ENCODE results near the gene ANAPC5. TPM values are rescaled to one million over a fixed set of nuclear protein-coding genes. Genes with fewer than 3 reads are reported as not detected.

The ANAPC5 gene
- total RNA-seq, 2 donors from 2014 or later, result 70.6 to 86.2 TPM

DNA sequence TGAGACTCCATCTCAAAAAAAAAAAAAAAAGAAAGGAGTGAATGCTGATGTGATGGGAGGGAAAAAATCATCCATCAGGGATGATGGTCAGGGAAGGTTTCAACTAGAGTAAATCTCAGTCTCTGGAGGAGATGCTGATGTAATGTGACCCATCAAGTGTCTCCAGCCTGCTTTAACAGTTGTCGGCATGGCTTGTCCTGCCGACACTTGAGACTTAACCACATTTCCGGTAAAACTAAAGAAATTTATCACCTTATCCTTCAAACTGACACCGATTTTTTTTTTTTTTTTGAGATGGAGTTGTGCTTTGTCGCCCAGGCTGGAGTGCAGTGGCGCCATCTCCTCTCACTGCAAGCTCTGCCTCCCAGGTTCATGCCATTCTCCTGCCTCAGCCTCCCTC is 21.5 kb upstream of the ANAPC5 start:
- no peak overlapping the region for H3K9ac ChIP-seq (ENCODE audit: low read depth in 2 of 2, low read length in 2 of 2)
- H3K27me3 ChIP-seq, result no peaks in the 10 kb centered on the region
- TF ChIP-seq, protein P1, sequence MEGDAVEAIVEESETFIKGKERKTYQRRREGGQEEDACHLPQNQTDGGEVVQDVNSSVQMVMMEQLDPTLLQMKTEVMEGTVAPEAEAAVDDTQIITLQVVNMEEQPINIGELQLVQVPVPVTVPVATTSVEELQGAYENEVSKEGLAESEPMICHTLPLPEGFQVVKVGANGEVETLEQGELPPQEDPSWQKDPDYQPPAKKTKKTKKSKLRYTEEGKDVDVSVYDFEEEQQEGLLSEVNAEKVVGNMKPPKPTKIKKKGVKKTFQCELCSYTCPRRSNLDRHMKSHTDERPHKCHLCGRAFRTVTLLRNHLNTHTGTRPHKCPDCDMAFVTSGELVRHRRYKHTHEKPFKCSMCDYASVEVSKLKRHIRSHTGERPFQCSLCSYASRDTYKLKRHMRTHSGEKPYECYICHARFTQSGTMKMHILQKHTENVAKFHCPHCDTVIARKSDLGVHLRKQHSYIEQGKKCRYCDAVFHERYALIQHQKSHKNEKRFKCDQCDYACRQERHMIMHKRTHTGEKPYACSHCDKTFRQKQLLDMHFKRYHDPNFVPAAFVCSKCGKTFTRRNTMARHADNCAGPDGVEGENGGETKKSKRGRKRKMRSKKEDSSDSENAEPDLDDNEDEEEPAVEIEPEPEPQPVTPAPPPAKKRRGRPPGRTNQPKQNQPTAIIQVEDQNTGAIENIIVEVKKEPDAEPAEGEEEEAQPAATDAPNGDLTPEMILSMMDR (IDR thresholded peaks at IDR 0.05), result no peak
- H3K4me1 ChIP-seq, result no peaks in the 10 kb centered on the region
- H3K27ac ChIP-seq, result no peak overlapping the region
- no peak for DNase-seq
- no peaks in the 10 kb centered on the region for H3K9me3 ChIP-seq
- no peak overlapping the region for H3K4me3 ChIP-seq
- H3K36me3 ChIP-seq, result no peaks in the 10 kb centered on the region
- intact Hi-C loops (cut with DNase I), result no loop called here

DNA sequence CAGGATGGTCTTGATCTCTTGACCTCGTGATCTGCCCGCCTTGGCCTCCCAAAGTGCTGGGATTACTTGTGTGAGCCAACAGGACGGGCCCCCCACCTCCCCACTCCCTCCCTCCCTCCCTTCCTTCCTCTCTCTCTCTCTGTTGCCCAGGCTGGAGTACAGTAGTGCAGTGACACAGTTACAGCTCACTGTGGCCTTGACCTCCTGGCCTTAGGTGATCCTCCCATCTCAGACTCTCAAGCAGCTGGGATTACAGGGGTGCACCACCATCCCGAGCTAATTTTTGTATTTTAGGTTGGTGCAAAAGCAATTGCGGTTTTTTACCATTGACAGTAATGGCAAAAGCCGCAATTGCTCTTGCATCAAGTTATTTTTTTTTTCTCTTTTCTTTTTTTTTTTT is 19.2 kb upstream of the ANAPC5 start:
- TF ChIP-seq, protein P1 (IDR thresholded peaks at IDR 0.05), result no peak
- no peak overlapping the region for H3K4me3 ChIP-seq
- intact Hi-C loops (cut with DNase I), result no loop called here
- H3K9me3 ChIP-seq, result no peaks in the 10 kb centered on the region
- H3K27me3 ChIP-seq, result no peaks in the 10 kb centered on the region
- DNase-seq, result no peak
- H3K36me3 ChIP-seq, result no peaks in the 10 kb centered on the region
- H3K9ac ChIP-seq (ENCODE audit: low read depth in 2 of 2, low read length in 2 of 2), result no peak overlapping the region
- H3K27ac ChIP-seq, result no peak overlapping the region
- H3K4me1 ChIP-seq, result no peaks in the 10 kb centered on the region

DNA sequence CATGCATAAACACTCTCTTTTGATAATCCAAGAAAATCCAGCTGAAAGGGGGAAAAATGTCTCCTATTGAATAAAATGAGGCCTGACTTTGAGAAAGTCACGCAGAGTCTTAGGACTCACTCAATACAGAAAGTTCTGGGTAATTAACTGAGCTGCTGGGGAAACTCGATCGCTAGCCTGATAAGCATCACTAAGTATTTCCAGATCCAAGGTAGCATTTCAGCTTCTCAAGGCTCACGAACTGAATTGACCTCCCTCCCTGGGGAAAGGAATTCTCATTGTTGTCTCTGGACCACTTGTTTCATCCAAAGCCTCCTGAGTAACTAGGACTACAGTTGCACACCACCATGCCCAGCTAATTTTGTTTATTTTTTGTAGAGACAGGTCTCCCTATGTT is 13.8 kb upstream of the ANAPC5 start:
- Histone ChIP-seq H3K27ac (no peak overlapping the region), H3K4me1 (no peaks in the 10 kb centered on the region), H3K9ac (ENCODE audit: low read depth in 2 of 2, low read length in 2 of 2) (no peak overlapping the region), H3K36me3 (no peaks in the 10 kb centered on the region), H3K4me3 (no peak overlapping the region), H3K9me3 (no peaks in the 10 kb centered on the region), H3K27me3 (no peaks in the 10 kb centered on the region)
- intact Hi-C loops (cut with DNase I), result no loop called here
- no peak for DNase-seq
- TF ChIP-seq, protein P1 (IDR thresholded peaks at IDR 0.05), result no peak

DNA sequence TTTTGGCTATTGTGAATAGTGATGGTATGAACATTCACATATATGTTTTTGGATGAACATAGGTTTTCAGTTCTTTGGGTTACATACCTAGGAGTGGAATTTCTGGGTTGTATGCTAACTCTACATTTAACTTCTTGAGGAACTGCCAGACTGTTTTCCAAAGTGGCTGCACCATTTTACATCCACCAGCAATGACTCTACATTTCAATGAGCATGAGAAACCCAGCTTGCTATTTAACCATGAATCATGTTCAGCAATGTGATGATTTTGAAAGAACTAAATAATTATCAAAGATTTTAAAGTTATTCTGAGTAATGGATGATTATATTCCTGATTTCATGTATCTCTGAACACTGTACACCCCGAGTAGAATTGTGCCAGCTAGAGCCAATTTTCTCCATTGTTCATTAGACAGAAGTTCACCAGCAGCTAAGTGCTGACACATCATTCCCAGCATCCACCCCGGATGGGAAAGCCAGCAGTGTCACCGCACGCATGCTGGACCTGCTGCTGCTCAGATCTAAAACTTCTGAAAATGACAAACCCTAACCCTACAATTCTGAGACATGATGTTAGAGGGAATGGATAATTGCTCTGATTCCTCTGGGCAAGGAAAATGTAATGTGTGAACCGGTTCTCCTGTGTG is 13.3 kb upstream of the ANAPC5 start:
- intact Hi-C loops (cut with DNase I), result no loop called here
- no peaks in the 10 kb centered on the region for H3K9me3 ChIP-seq
- H3K27ac ChIP-seq, result no peak overlapping the region
- H3K4me3 ChIP-seq, result no peak overlapping the region
- no peak overlapping the region for H3K9ac ChIP-seq (ENCODE audit: low read depth in 2 of 2, low read length in 2 of 2)
- no peaks in the 10 kb centered on the region for H3K4me1 ChIP-seq
- TF ChIP-seq, protein P1 (IDR thresholded peaks at IDR 0.05), result no peak
- no peaks in the 10 kb centered on the region for H3K36me3 ChIP-seq
- H3K27me3 ChIP-seq, result no peaks in the 10 kb centered on the region
- DNase-seq, result no peak

DNA sequence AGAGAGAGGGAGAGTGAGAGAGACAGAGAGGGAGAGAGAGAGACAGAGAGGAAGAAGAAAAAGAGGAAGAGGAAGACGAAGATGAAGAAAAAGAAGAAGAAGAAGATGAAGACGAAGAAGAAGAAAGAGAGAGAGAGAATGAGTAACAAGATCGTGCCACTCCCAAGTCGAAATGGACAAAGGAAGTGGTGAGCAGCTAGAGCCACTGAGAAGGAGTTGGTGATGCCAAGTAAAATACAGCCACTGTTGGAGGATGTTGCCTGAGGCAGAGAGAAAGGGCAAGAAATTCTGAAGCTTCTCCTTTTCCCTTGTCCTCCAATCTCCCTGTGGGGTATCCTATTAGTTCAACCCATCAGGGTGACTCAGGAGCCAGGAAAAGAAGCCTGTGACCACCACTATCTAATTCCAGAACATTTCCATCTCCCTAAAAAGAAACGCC is 12.5 kb upstream of the ANAPC5 start:
- Histone ChIP-seq H3K4me1 (no peaks in the 10 kb centered on the region), H3K27me3 (no peaks in the 10 kb centered on the region), H3K9me3 (no peaks in the 10 kb centered on the region), H3K36me3 (no peaks in the 10 kb centered on the region), H3K9ac (ENCODE audit: low read depth in 2 of 2, low read length in 2 of 2) (no peak overlapping the region), H3K27ac (no peak overlapping the region), H3K4me3 (no peak overlapping the region)
- no peak for DNase-seq
- TF ChIP-seq, protein P1 (IDR thresholded peaks at IDR 0.05), result no peak
- intact Hi-C loops (cut with DNase I), result no loop called here
